GM12878 (cell line): ENCODE measurements around the gene PPP1R36. TPM values are rescaled to one million over a fixed set of nuclear protein-coding genes. Genes with fewer than 3 reads are reported as not detected.

ENCODE experiments used
- ATAC-seq: fragments of 200-7000 bp; cut with Tn5 transposase; 3 replicates; pipeline ENCODE4 v1.9.1; 2020; ENCODE audit warnings: mild to moderate bottlenecking, moderate library complexity
- BruUV-seq: library from RNA; stranded (reverse); fragments of 400-500 nt; replicated peaks from 2 replicates; lab custom pipeline; 2021; lab: Mats Ljungman, UMichigan
- CTCF ChIA-PET: fragments of 300-600 bp; sonication (Branson Sonifier 250); formaldehyde crosslinking; extraction: SDS; loops from one replicate; lab custom pipeline; 2021; ENCODE audit warnings: inconsistent platforms; lab: Yijun Ruan, JAX
- POLR2A ChIA-PET: fragments of 350-600 bp; formaldehyde crosslinking; extraction: SDS; loops from one replicate; lab custom pipeline; 2021; ENCODE audit warnings: inconsistent platforms; lab: Charles Lee
- RAD21 ChIA-PET: fragments of 300-600 bp; sonication (Branson Sonifier 250); formaldehyde crosslinking; loops from one replicate; lab custom pipeline; 2023; ENCODE audit warnings: antibody characterized with exemption; ENCODE audit not compliant: unreplicated experiment; lab: Charles Lee
- SMC1A ChIA-PET: fragments of 300-600 bp; sonication (Branson Sonifier 250); formaldehyde crosslinking; loops from one replicate; lab custom pipeline; 2023; ENCODE audit not compliant: unreplicated experiment, uncharacterized antibody; lab: Charles Lee
- DNase-seq: peaks from one replicate; pipeline ENCODE4 v3.0.0-alpha.2; 2011; ENCODE audit warnings: low read depth, low spot score
- FAIRE-seq: peaks from 3 replicates; lab custom pipeline; 2011; peaks lifted over from hg19 to GRCh38; lab: Jason Lieb, UNC
- H2AFZ ChIP-seq: 2 replicates; pipeline ENCODE4 v1.6.0; 2011; ENCODE audit warnings: low read depth, low read length, control low read depth; ENCODE audit not compliant: control insufficient read depth
- H3K27ac ChIP-seq: 2 replicates; pipeline ENCODE4 v1.5.1; 2011; ENCODE audit warnings: control low read depth; ENCODE audit not compliant: control insufficient read depth, insufficient read depth
- H3K27me3 ChIP-seq, 2 experiments: replicated peaks in 1 of 2; 2 replicates each; pipeline versions ENCODE4 v1.6.0 to v1.6.1; 2011; ENCODE audit warnings: low read length in 1 of 2; ENCODE audit not compliant: control insufficient read depth in 2 of 2, insufficient read depth in 2 of 2
- H3K36me3 ChIP-seq, 2 experiments: 2 replicates each; pipeline ENCODE4 v1.5.1; 2011; ENCODE audit warnings: low read length in 1 of 2; ENCODE audit not compliant: control insufficient read depth in 2 of 2, insufficient read depth in 2 of 2
- H3K4me1 ChIP-seq: 2 replicates; pipeline ENCODE4 v1.6.1; 2011; ENCODE audit warnings: mild to moderate bottlenecking, low read length, moderate library complexity, mixed read lengths; ENCODE audit not compliant: control insufficient read depth, insufficient read depth
- H3K4me2 ChIP-seq: 2 replicates; pipeline ENCODE4 v1.6.0; 2011; ENCODE audit warnings: control low read depth; ENCODE audit not compliant: control insufficient read depth, insufficient read depth
- H3K4me3 ChIP-seq: fragments of 200-600 bp; sonication (generic); 2 replicates; pipeline ENCODE4 v1.5.1; 2016
- H3K79me2 ChIP-seq: 2 replicates; pipeline ENCODE4 v1.6.0; 2011; ENCODE audit warnings: low read length; ENCODE audit not compliant: control insufficient read depth, insufficient read depth
- H3K9ac ChIP-seq: 2 replicates; pipeline ENCODE4 v1.8.0; 2011; ENCODE audit warnings: low read length, control low read depth, mixed read lengths; ENCODE audit not compliant: control insufficient read depth, insufficient read depth
- H3K9me3 ChIP-seq: replicated peaks from 3 replicates; pipeline ENCODE4 v1.5.1; 2011; ENCODE audit warnings: mild to moderate bottlenecking, low read length; ENCODE audit not compliant: control insufficient read depth, insufficient read depth
- H4K20me1 ChIP-seq: 2 replicates; pipeline ENCODE4 v1.6.0; 2011; ENCODE audit not compliant: control insufficient read depth, insufficient read depth
- BMI1 ChIP-seq: fragments of 450-650 bp; IDR thresholded peaks from 2 replicates; pipeline ENCODE4 v1.6.1; 2016; ENCODE audit warnings: mild to moderate bottlenecking, moderate library complexity, borderline replicate concordance
- ESRRA ChIP-seq: IDR thresholded peaks from 2 replicates; pipeline ENCODE4 v1.6.1; 2012; ENCODE audit warnings: mild to moderate bottlenecking, low read length, improper control_type of control experiment
- JUNB ChIP-seq: IDR thresholded peaks from 2 replicates; pipeline ENCODE4 v1.6.1; 2016; ENCODE audit warnings: antibody characterized with exemption, mild to moderate bottlenecking
- KLF5 ChIP-seq: fragments of 450-650 bp; IDR thresholded peaks from 2 replicates; pipeline ENCODE4 v1.6.1; 2014; ENCODE audit warnings: mild to moderate bottlenecking; ENCODE audit not compliant: partially characterized antibody
- PAX8 ChIP-seq: fragments of 450-650 bp; IDR thresholded peaks from 2 replicates; pipeline ENCODE4 v1.6.1; 2017; ENCODE audit warnings: mild to moderate bottlenecking, moderate library complexity
- SPI1 ChIP-seq: IDR thresholded peaks from 2 replicates; pipeline ENCODE4 v1.6.1; 2011; ENCODE audit warnings: low read depth, mild to moderate bottlenecking, low read length, moderate library complexity, borderline replicate concordance; ENCODE audit not compliant: insufficient read depth
- TCF12 ChIP-seq: IDR thresholded peaks from 2 replicates; pipeline ENCODE4 v1.6.1; 2011; ENCODE audit warnings: low read depth, mild to moderate bottlenecking, low read length
- YBX1 ChIP-seq: fragments of 450-650 bp; IDR thresholded peaks from 2 replicates; pipeline ENCODE4 v1.6.1; 2016; ENCODE audit warnings: antibody characterized with exemption
- WGBS: methylation state at CpG from one replicate; pipeline ENCODE4 v1.1.6; 2016; ENCODE audit warnings: low lambda C conversion rate; ENCODE audit not compliant: insufficient replicate concordance, insufficient coverage; ENCODE audit errors: missing lambda C conversion rate; 5-methylcytosine and 5-hydroxymethylcytosine counted together
- in situ Hi-C: fragments of 300-500 bp; cut with MboI; formaldehyde crosslinking; loops from 9 replicates; pipeline ENCODE4 v1.14.3; 2018; ENCODE audit warnings: mixed read lengths
- intact Hi-C: fragments of 100-400 bp; cut with micrococcal nuclease; formaldehyde crosslinking; loops from one replicate; pipeline ENCODE4 v1.14.2; 2022; ENCODE audit not compliant: unreplicated experiment
- polyA plus RNA-seq, 11 experiments: library from polyadenylated mRNA; depleted of rRNA in 4 of 11; unstranded in 6 of 11; stranded (reverse) in 5 of 11; fragments of >200 nt; fragmentation: Nextera tagmentation in 4 of 11; fragmentation: Illumina TruSeq in 1 of 11; extraction: Ambion mirVana in 4 of 11; extraction: Trizol in 1 of 11; gene quantifications; 1 replicate in 1 of 11; 2 replicates in 10 of 11; pipeline versions ENCODE4 v1.2.1 to v1.2.3, GENCODE V29; 2011 to 2016; ENCODE audit warnings: inconsistent platforms in 2 of 11, missing spikeins in 2 of 11, low read depth in 1 of 11
- total RNA-seq, 4 experiments: library from RNA; depleted of rRNA in 3 of 4; stranded (reverse); fragments of >200 nt in 3 of 4; fragmentation: Illumina TruSeq in 1 of 4; extraction: Trizol in 1 of 4; gene quantifications; 2 replicates each; pipeline versions ENCODE4 v1.2.1 to v1.2.3, GENCODE V29; 2013 to 2021
- TF ChIP-seq, protein P1 (sequence below): fragments of 450-650 bp; IDR thresholded peaks from 2 replicates; pipeline ENCODE4 v1.6.1; 2018; ENCODE audit warnings: mild to moderate bottlenecking, low read depth, moderate library complexity; ENCODE audit not compliant: partially characterized antibody
- TF ChIP-seq, protein P2 (sequence below), 3 experiments: IDR thresholded peaks in 2 of 3; conservative IDR thresholded peaks in 1 of 3; 2 replicates each; pipeline ENCODE4 v1.5.1; 2011; ENCODE audit warnings: low read depth in 3 of 3, low read length in 3 of 3, mild to moderate bottlenecking in 3 of 3, control low read depth in 2 of 3, moderate library complexity in 2 of 3, inconsistent platforms in 1 of 3, mixed read lengths in 1 of 3; ENCODE audit not compliant: control insufficient read depth in 2 of 3, insufficient read depth in 1 of 3; ENCODE audit errors: extremely low read depth in 1 of 3

PPP1R36 gene
- total and polyA plus RNA-seq, 10 of the 15 experiments (the other 5 are each of a cell fraction or from before 2014, with no cell fraction given): 0.12 to 0.13 TPM; not detected in 8

DNA sequence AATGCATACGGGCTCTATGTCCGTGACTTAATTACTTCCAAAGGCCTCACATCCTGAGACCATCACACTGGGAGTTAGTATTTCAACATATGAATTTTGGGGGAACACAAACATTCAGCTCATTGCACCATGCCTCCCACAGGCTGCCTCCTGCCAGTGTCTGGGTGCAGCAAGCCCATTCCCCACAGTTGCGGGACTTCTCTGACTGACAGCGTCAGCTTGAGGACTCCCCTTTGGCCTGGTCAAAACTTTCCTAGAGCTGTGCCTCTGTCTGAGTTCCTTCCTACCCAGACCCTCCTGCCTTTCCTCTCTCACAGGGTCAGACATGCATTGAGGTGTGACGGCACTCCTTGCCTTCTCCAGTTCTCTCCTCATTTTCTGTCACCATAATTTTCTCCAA is 27.4 kb downstream of the PPP1R36 start (continued):
- TF ChIP-seq, protein P1, sequence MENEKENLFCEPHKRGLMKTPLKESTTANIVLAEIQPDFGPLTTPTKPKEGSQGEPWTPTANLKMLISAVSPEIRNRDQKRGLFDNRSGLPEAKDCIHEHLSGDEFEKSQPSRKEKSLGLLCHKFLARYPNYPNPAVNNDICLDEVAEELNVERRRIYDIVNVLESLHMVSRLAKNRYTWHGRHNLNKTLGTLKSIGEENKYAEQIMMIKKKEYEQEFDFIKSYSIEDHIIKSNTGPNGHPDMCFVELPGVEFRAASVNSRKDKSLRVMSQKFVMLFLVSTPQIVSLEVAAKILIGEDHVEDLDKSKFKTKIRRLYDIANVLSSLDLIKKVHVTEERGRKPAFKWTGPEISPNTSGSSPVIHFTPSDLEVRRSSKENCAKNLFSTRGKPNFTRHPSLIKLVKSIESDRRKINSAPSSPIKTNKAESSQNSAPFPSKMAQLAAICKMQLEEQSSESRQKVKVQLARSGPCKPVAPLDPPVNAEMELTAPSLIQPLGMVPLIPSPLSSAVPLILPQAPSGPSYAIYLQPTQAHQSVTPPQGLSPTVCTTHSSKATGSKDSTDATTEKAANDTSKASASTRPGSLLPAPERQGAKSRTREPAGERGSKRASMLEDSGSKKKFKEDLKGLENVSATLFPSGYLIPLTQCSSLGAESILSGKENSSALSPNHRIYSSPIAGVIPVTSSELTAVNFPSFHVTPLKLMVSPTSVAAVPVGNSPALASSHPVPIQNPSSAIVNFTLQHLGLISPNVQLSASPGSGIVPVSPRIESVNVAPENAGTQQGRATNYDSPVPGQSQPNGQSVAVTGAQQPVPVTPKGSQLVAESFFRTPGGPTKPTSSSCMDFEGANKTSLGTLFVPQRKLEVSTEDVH: no peak
- TF ChIP-seq KLF5 (no peak), BMI1 (no peak)
- TF ChIP-seq, all 136 proteins: peak for 0

DNA sequence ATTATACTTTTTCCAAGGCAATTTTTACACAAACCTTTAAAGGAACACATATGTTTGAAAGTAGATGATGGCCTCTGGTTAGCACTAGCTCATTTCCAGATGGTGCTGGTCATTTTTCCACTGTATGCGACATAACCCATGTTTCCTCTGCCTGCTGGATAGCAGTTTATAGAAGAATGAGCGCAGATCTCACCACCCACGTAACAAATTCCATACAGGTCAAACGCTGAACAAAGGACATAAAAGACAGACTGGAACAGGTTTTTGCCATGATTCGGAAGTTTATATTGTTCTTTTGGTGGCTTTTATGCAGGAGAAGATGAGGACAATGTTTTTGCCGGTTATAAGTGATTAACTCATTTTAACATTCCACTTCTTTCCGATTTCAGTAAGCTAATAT is 30.7 kb downstream of the PPP1R36 start:
- in situ Hi-C loops (no loop called here), intact Hi-C loops (no loop called here)
- Histone ChIP-seq H3K36me3 (no peaks in the 10 kb centered on the region), H3K79me2 (no peaks in the 10 kb centered on the region), H2AFZ (no peak overlapping the region), H3K9me3 (no peaks in the 10 kb centered on the region), H3K4me3 (no peak overlapping the region), H3K4me2 (no peak overlapping the region), H3K27me3 (no peaks in the 10 kb centered on the region; a peak in 1 of 4 replicates), H3K9ac (no peak overlapping the region), H3K27ac (no peak overlapping the region), H3K4me1 (no peaks in the 10 kb centered on the region), H4K20me1 (no peaks in the 10 kb centered on the region)
- FAIRE-seq (no peak), ATAC-seq (no peak), DNase-seq (no peak)
- WGBS: 86% methylated on average over 7 of the region's 7 CpGs
- no TSS peak for BruUV-seq
- CTCF ChIA-PET: no interaction called here
- POLR2A ChIA-PET: no interaction called here
- SMC1A ChIA-PET: no interaction called here
- RAD21 ChIA-PET: no interaction called here
- TF ChIP-seq YBX1: no peak
- TF ChIP-seq ESRRA: no peak
- TF ChIP-seq JUNB: no peak
- no peak for TF ChIP-seq SPI1
- TF ChIP-seq PAX8: no peak
- TF ChIP-seq TCF12: no peak
- TF ChIP-seq, protein P2, sequence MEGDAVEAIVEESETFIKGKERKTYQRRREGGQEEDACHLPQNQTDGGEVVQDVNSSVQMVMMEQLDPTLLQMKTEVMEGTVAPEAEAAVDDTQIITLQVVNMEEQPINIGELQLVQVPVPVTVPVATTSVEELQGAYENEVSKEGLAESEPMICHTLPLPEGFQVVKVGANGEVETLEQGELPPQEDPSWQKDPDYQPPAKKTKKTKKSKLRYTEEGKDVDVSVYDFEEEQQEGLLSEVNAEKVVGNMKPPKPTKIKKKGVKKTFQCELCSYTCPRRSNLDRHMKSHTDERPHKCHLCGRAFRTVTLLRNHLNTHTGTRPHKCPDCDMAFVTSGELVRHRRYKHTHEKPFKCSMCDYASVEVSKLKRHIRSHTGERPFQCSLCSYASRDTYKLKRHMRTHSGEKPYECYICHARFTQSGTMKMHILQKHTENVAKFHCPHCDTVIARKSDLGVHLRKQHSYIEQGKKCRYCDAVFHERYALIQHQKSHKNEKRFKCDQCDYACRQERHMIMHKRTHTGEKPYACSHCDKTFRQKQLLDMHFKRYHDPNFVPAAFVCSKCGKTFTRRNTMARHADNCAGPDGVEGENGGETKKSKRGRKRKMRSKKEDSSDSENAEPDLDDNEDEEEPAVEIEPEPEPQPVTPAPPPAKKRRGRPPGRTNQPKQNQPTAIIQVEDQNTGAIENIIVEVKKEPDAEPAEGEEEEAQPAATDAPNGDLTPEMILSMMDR (IDR thresholded peaks at IDR 0.05 in 2 of 3, conservative IDR thresholded peaks at IDR 0.05 in 1 of 3; ENCODE audit: control insufficient read depth in 2 of 3, extremely low read depth in 1 of 3, insufficient read depth in 1 of 3, low read depth in 3 of 3, low read length in 3 of 3): no peak
